Measurements from ENCODE around the gene TXNL1.

DNA sequence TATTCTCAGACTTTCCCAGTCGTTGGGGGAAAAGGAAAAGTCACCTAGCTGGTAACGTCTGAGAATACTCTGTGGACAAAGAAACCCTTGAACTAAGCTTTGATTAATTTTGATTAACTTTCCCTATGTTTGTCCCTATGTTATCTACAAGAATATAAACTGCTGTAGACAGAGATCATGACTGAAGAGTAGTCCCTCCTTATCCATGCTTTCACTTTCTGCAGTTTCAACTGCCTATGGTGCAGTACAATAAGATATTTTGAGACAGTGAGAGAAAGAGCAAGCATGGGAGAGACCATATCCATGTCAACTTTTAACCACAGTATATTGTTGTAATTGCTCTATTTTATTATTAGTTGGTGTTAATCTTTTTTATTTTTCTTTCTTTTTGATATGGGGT lies 31.8 kb downstream of the TXNL1 start:
- TF ChIP-seq, protein P1, sequence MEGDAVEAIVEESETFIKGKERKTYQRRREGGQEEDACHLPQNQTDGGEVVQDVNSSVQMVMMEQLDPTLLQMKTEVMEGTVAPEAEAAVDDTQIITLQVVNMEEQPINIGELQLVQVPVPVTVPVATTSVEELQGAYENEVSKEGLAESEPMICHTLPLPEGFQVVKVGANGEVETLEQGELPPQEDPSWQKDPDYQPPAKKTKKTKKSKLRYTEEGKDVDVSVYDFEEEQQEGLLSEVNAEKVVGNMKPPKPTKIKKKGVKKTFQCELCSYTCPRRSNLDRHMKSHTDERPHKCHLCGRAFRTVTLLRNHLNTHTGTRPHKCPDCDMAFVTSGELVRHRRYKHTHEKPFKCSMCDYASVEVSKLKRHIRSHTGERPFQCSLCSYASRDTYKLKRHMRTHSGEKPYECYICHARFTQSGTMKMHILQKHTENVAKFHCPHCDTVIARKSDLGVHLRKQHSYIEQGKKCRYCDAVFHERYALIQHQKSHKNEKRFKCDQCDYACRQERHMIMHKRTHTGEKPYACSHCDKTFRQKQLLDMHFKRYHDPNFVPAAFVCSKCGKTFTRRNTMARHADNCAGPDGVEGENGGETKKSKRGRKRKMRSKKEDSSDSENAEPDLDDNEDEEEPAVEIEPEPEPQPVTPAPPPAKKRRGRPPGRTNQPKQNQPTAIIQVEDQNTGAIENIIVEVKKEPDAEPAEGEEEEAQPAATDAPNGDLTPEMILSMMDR (IDR thresholded peaks at IDR 0.05) = no peak
- TF ChIP-seq EZH2phosphoT487 (IDR thresholded peaks at IDR 0.05) = no peak
